ENCODE data around the gene NPAS3. TPM values are rescaled to one million over a fixed set of nuclear protein-coding genes. Genes with fewer than 3 reads are reported as not detected.

NPAS3 gene
- total RNA-seq, 1 donor from 2014 or later: 3.6 TPM

DNA sequence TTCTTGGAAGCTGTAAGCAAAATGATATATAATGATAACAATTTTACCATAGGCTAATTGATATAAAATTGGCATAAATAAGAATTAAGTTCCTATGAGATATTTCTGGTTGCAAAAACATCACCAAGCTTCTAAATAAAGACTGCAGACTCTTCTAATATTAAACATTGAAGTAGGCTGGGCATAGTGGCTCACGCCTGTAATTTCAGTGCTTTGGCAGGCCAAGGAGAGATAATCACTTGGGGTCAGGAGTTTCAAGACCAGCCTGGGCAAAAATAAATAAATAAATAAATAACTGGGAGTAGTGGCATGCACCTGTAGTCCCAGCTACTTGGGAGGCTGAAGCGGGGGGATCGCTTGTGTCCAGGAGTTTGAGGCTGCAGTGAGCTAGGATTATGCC, 71.8 kb downstream of the NPAS3 start:
- DNase-seq (ENCODE audit: low spot score): no peak

- no peak for DNase-seq (ENCODE audit: low spot score)
Observed at GRCh38 chr14:33014710-33015109, 76.0 kb downstream of the NPAS3 start.

- DNase-seq (ENCODE audit: low spot score): no peak
Observed at GRCh38 chr14:33016613-33017012, 77.9 kb downstream of the NPAS3 start.

DNA sequence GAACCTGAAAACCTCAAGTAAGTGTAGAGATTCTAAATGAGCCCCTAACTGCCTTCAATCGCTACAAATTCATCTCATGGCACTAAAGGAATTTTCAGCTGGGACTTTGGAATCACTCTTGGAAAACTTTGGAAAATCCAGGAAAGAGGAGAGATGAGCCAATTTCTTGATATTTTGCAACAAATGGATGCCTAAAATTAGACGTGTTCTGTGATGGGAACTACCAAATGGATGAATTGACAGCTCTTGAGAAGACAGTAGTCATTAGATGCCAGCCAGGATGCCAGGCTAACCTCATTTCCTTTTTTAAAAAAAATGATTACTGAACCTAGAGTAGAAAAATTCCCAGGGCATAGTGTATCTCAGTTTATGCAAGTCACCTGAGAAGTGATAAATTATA, 78.3 kb downstream of the NPAS3 start:
- no peak for DNase-seq (ENCODE audit: low spot score)

- DNase-seq (ENCODE audit: low spot score): no peak
Observed at GRCh38 chr14:33019346-33019745, 80.7 kb downstream of the NPAS3 start.

DNA sequence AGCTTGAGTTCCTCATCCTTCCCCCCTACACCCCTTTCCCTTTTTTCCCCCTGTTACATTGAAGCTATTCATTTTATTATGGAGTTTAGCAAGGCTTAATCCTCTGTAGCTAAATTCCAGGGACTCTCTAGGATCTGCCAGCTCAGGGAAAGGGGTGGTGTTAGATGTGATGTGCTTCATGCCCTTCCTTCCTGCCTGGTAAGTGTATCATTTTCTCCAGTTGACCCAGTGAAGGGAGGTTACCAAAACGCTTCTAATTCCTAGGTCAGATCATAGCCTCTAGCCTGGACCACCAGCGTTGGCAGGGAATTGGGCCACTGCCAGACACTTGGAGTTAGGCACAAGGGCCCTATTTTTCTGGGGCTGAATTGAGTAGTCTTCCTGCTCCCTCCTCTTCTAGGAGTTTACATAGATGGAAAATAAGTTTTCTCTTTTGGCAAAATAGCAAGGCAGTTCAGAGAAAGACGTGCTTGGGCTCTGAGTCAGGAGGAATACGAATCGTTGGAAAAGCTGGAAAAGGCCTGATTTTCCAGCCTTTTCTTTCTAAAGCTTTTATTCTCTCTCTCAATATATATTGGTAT, 88.3 kb downstream of the NPAS3 start:
- DNase-seq (ENCODE audit: low spot score): no peak

GRCh38 chr14:33029511-33029910, 90.8 kb downstream of the NPAS3 start:
- no peak for DNase-seq (ENCODE audit: low spot score)

GRCh38 chr14:33030386-33030785, 91.7 kb downstream of the NPAS3 start:
- no peak for DNase-seq (ENCODE audit: low spot score)

DNA sequence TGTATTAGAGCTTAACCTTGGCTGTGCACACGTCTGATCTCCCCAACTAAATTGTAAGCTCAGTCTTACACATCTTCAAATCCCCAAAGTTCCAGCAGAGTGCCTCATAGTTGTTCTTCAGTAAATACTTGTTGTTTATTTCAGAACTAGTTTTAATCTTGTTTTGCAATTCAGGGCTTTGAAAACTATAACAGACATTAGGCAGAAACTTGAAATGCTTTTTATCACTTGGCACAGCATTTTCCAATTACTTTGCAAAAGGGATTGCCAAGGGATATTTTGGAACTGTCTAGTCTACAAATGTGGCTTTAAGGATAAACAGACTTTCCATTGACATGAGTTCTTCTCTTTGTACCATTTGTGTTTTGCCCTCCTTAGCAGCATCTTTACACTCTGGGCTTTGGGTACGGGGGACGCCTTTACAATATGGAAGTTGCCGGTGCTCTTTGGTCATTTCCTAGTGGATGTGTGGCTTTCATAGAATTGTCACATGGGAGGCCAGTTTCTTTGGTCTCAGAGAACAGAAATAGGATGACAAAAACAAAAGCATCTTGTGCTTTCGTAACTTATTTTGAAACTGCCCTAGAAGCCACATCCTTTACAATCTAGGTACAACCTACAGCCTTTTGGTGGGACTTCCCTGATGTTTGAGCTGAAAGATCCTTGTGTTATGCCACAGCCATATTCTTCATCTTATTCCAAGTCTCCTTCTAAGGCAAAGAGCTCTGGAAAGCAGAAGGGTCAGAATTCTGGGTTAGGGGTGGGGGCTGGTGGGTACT, 96.9 kb downstream of the NPAS3 start:
- DNase-seq (ENCODE audit: low spot score): no peak

DNA sequence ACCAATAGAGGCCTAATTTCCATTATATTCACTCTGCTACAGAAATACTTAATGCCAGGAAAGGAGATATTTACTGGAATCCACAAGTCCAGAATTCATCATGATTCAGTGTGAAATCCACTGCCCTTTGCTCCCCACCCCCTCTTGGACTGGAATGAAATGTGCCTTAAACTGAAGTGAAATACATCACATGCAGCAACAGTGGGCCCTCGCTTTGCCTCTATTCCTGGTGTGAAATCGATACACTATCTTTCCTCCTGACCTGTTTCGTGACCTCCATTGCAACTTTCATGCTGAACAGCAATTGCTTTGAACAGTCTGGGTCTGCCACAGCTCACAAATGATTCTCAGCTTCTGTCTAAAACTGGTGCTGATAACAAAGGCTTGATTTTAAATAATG, 100.6 kb downstream of the NPAS3 start:
- no peak for DNase-seq (ENCODE audit: low spot score)

- DNase-seq (ENCODE audit: low spot score): no peak
Observed at GRCh38 chr14:33040372-33041140, 101.9 kb downstream of the NPAS3 start.

DNA sequence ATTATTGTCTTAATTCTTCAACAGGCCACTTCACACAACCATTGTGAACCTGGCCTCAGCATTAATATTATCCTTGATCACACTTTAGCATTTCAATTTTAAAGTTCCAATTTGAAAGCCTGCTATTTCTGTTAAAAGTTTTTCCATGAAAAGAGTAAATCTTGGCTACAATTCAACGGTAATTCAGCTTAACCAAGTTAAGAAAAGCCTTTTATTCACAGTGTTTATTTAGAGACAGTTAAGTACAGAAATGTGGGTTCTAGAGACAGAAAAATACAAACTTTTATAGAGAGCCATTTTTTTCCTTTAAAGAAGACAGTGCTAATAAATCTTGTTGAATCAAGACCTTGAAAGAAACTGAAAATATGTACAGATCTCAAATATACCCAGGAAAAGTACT, 103.9 kb downstream of the NPAS3 start:
- DNase-seq (ENCODE audit: low spot score): no peak

- DNase-seq (ENCODE audit: low spot score): no peak
Observed at GRCh38 chr14:33045760-33046159, 107.1 kb downstream of the NPAS3 start.

GRCh38 chr14:33052943-33053342, 114.3 kb downstream of the NPAS3 start:
- DNase-seq (ENCODE audit: low spot score): no peak

GRCh38 chr14:33056213-33056612, 117.5 kb downstream of the NPAS3 start:
- DNase-seq (ENCODE audit: low spot score): no peak

GRCh38 chr14:33057585-33057984, 118.9 kb downstream of the NPAS3 start:
- DNase-seq (ENCODE audit: low spot score): no peak

- DNase-seq (ENCODE audit: low spot score): no peak
Observed at GRCh38 chr14:33061667-33062325, 123.1 kb downstream of the NPAS3 start.

DNA sequence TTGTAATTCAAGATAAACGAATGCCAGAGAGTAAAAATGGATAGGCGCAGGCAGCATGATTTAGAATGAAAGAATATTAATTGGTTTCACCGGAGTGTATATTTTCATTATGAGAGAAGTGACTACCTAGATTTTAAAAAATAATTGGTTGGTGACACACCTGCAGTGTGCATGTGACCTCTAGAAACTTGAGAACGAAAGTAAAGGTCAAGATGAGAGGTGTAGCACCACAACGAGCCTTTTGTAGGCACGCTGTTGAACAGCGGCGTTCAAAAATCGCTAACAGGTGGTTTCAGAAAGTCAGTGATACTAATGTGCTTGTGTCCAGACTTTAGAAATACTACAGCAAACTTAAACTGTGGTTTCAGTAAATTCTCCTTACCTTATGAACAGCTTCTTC, 123.8 kb downstream of the NPAS3 start:
- no peak for DNase-seq (ENCODE audit: low spot score)

GRCh38 chr14:33062881-33063280, 124.2 kb downstream of the NPAS3 start:
- DNase-seq (ENCODE audit: low spot score): no peak

DNA sequence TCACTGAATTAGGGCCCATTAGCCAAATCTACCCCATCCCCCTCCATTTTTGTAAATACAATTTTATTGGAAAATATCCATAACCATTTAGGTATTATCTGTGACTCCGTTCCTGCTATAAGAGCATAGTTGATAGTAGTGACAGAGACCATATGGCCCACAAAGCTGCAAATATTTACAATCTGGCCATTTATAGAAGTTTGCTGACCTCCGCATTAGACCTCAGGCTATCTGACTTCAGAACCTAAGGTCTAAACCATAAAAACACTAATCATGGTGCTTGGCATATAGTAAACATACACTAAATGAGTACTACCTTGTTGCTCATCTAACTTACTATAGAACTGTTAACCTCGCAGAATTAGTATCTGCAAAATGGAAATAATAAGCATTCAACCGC, 124.8 kb downstream of the NPAS3 start:
- no peak for DNase-seq (ENCODE audit: low spot score)

- no peak for DNase-seq (ENCODE audit: low spot score)
Observed at GRCh38 chr14:33065634-33066033, 127.0 kb downstream of the NPAS3 start.

GRCh38 chr14:33068040-33068439, 129.4 kb downstream of the NPAS3 start:
- DNase-seq (ENCODE audit: low spot score): no peak
